Transverse colon (tissue), 4 donors: ENCODE measurements around the gene SCLY. TPM values are rescaled to one million over a fixed set of nuclear protein-coding genes. Genes with fewer than 3 reads are reported as not detected.

ENCODE experiments used
- DNase-seq: peaks from one replicate; pipeline ENCODE4 v3.0.0-alpha.2; 2019
- H3K27ac ChIP-seq, 4 donors: fragments of 200-600 bp; sonication (generic); 2 replicates each; pipeline ENCODE4 v1.5.1; 2016 to 2018; ENCODE audit warnings: inconsistent platforms in 4 of 4
- H3K27me3 ChIP-seq: fragments of 200-600 bp; sonication (generic); 2 replicates; pipeline ENCODE4 v1.5.1; 2017; ENCODE audit warnings: inconsistent platforms
- H3K36me3 ChIP-seq, 4 donors: fragments of 200-600 bp; sonication (generic); 2 replicates each; pipeline ENCODE4 v1.5.1; 2017 to 2019; ENCODE audit warnings: inconsistent platforms in 4 of 4
- H3K4me1 ChIP-seq, 4 donors: fragments of 200-600 bp; sonication (generic); 2 replicates each; pipeline ENCODE4 v1.5.1; 2017 to 2020; ENCODE audit warnings: inconsistent platforms in 4 of 4
- H3K4me3 ChIP-seq, 4 donors: fragments of 200-600 bp; sonication (generic); 1 replicate in 1 of 4; 2 replicates in 3 of 4; pipeline versions ENCODE4 v1.5.1 to v1.6.1; 2017 to 2019; ENCODE audit warnings: inconsistent platforms in 4 of 4
- H3K9me3 ChIP-seq, 2 donors: fragments of 200-600 bp; sonication (generic); 2 replicates each; pipeline ENCODE4 v1.5.1; 2017 to 2019; ENCODE audit warnings: inconsistent platforms in 2 of 2
- CTCF ChIP-seq, 5 experiments: fragments of 200-600 bp in 3 of 5; fragments of 450-650 bp in 2 of 5; sonication (generic) in 3 of 5; IDR thresholded peaks; 1 replicate in 2 of 5; 2 replicates in 3 of 5; pipeline ENCODE4 v1.5.1; 2016 to 2017; ENCODE audit warnings: antibody characterized with exemption in 5 of 5, inconsistent platforms in 3 of 5, mild to moderate bottlenecking in 2 of 5, moderate library complexity in 1 of 5
- EP300 ChIP-seq: sonication (generic); formaldehyde crosslinking; IDR thresholded peaks from one replicate; pipeline ENCODE4 v1.6.1; 2017; ENCODE audit warnings: antibody characterized with exemption, low read depth
- POLR2A ChIP-seq: fragments of 450-650 bp; IDR thresholded peaks from one replicate; pipeline ENCODE4 v1.6.1; 2016; ENCODE audit warnings: antibody characterized with exemption, mild to moderate bottlenecking, moderate library complexity
- POLR2AphosphoS5 ChIP-seq, 3 donors: sonication (generic); formaldehyde crosslinking; IDR thresholded peaks; one replicate each; pipeline ENCODE4 v1.6.1; 2016; ENCODE audit warnings: antibody characterized with exemption in 3 of 3
- WGBS, 2 donors: methylation state at CpG; one replicate each; pipeline ENCODE4 v1.1.5; 2018; ENCODE audit warnings: low coverage in 1 of 2; 5-methylcytosine and 5-hydroxymethylcytosine counted together
- in situ Hi-C, 4 donors: fragments of 200-750 bp; cut with MboI; loops; one replicate each; pipeline versions ENCODE4 v1.15.0 to v1.15.1; 2017; ENCODE audit warnings: low sequenced_read_pairs in 3 of 4, low pct_ligation_motif_present in 1 of 4, low pct_unique_long_range_greater_than_20kb in 1 of 4
- intact Hi-C: fragments of 100-400 bp; cut with DNase I; formaldehyde crosslinking; loops from one replicate; pipeline ENCODE4 v1.15.1; 2023; ENCODE audit warnings: low total_unique reads
- total RNA-seq, 4 donors: library from RNA; depleted of rRNA; stranded (reverse); fragments of >200 nt; gene quantifications; one replicate each; pipeline ENCODE4 v1.1.0, GENCODE V29; 2016

Gene SCLY
- total RNA-seq, 4 donors from 2014 or later, result 9.4 to 24.3 (median 11.1) TPM

GRCh38 chr2:238027591-238028415 lies 33.0 kb upstream of the SCLY start:
- Histone ChIP-seq H3K36me3 (peaks cover 0 to 16% (median 3%) of the 10 kb centered on the region in 4 donors), H3K9me3 (no peaks in the 10 kb centered on the region), H3K4me1 (no peaks in the 10 kb centered on the region), H3K27me3 (no peaks in the 10 kb centered on the region), H3K4me3 (no peak overlapping the region), H3K27ac (no peak overlapping the region)
- no peak for TF ChIP-seq EP300
- TF ChIP-seq CTCF (IDR thresholded peaks at IDR 0.05), result no peak
- TF ChIP-seq POLR2A, result no peak
- no peak for TF ChIP-seq POLR2AphosphoS5 (IDR thresholded peaks at IDR 0.05)
- no peak for DNase-seq
- in situ Hi-C loops (no loop called here), intact Hi-C loops (no loop called here)
- WGBS, 2 donors, result 81% methylated on average over 9 of the region's 9 CpGs; no CpG with 5 or more reads in 1 of the 2 donors

- H3K4me3 ChIP-seq, result no peak overlapping the region
- intact Hi-C loops (no loop called here), in situ Hi-C loops (no loop called here)
- TF ChIP-seq CTCF (IDR thresholded peaks at IDR 0.05), result no peak
- TF ChIP-seq EP300, result no peak
- no peak for TF ChIP-seq POLR2A
- TF ChIP-seq POLR2AphosphoS5 (IDR thresholded peaks at IDR 0.05), result no peak
- peaks cover 0 to 16% (median 7%) of the 10 kb centered on the region in 4 donors for H3K36me3 ChIP-seq
- DNase-seq, result no peak
- no peaks in the 10 kb centered on the region for H3K27me3 ChIP-seq
- no peaks in the 10 kb centered on the region for H3K9me3 ChIP-seq
- WGBS, 2 donors, result 99 to 100% methylated on average over 2 to 3 of the region's 3 CpGs
- H3K4me1 ChIP-seq, result no peaks in the 10 kb centered on the region
- no peak overlapping the region for H3K27ac ChIP-seq
These were observed 30.9 kb upstream of the SCLY start for GRCh38 chr2:238029853-238030252.

- H3K36me3 ChIP-seq, result peaks cover 0 to 18% (median 8%) of the 10 kb centered on the region in 4 donors
- H3K27ac ChIP-seq, result no peak overlapping the region
- WGBS, 2 donors, result 95 to 100% methylated on average over 2 to 8 of the region's 8 CpGs
- H3K9me3 ChIP-seq, result no peaks in the 10 kb centered on the region
- in situ Hi-C loops (no loop called here), intact Hi-C loops (no loop called here)
- DNase-seq, result no peak
- H3K27me3 ChIP-seq, result no peaks in the 10 kb centered on the region
- H3K4me1 ChIP-seq, result no peaks in the 10 kb centered on the region
- TF ChIP-seq POLR2AphosphoS5 (IDR thresholded peaks at IDR 0.05) (no peak), EP300 (no peak), CTCF (IDR thresholded peaks at IDR 0.05) (no peak), POLR2A (no peak)
- H3K4me3 ChIP-seq, result no peak overlapping the region
These were observed 30.2 kb upstream of the SCLY start for GRCh38 chr2:238030422-238031155.

- Histone ChIP-seq H3K27ac (no peak overlapping the region), H3K4me3 (no peak overlapping the region), H3K36me3 (peaks cover 0 to 20% (median 8%) of the 10 kb centered on the region in 4 donors), H3K4me1 (no peaks in the 10 kb centered on the region), H3K27me3 (no peaks in the 10 kb centered on the region), H3K9me3 (no peaks in the 10 kb centered on the region)
- 98 to 100% methylated on average over 4 of the region's 4 CpGs for WGBS, 2 donors
- intact Hi-C loops (no loop called here), in situ Hi-C loops (no loop called here)
- DNase-seq, result no peak
- no peak for TF ChIP-seq CTCF (IDR thresholded peaks at IDR 0.05)
These were observed 29.1 kb upstream of the SCLY start for GRCh38 chr2:238031751-238032150.
